H1 (cell line): ENCODE results near the gene ACAP1. TPM values are rescaled to one million over a fixed set of nuclear protein-coding genes. Genes with fewer than 3 reads are reported as not detected.

Experiments used
- CTCF ChIA-PET: fragments of 300-600 bp; sonication (Branson Sonifier 250); formaldehyde crosslinking; loops from one replicate; lab custom pipeline; 2021; ENCODE audit not compliant: partially characterized antibody; lab: Charles Lee
- POLR2A ChIA-PET: fragments of 300-600 bp; sonication (Branson Sonifier 250); formaldehyde crosslinking; loops from one replicate; lab custom pipeline; 2021; ENCODE audit warnings: inconsistent platforms; ENCODE audit not compliant: partially characterized antibody; lab: Charles Lee
- DNase-seq, 2 experiments: peaks; one replicate each; pipeline versions ENCODE4 v3.0.0 to v3.0.0-alpha.2; 2010 to 2022; ENCODE audit warnings: low spot score in 2 of 2, low read depth in 1 of 2, mixed read lengths in 1 of 2
- FAIRE-seq: peaks from 2 replicates; lab custom pipeline; 2011; peaks lifted over from hg19 to GRCh38; lab: Jason Lieb, UNC
- H2AFZ ChIP-seq: 2 replicates; pipeline ENCODE4 v1.8.1; 2012; ENCODE audit warnings: low read length, inconsistent platforms
- H2AK5ac ChIP-seq: 2 replicates; pipeline ENCODE4 v1.6.1; 2013; ENCODE audit warnings: low read depth, low read length
- H2BK120ac ChIP-seq: replicated peaks from 2 replicates; pipeline ENCODE3; 2013; ENCODE audit warnings: low read depth, low read length, inconsistent platforms
- H2BK12ac ChIP-seq: 2 replicates; pipeline ENCODE4 v1.6.1; 2013; ENCODE audit warnings: low read depth, low read length
- H2BK15ac ChIP-seq: 2 replicates; pipeline ENCODE4 v1.6.1; 2013; ENCODE audit warnings: low read length
- H2BK20ac ChIP-seq: 2 replicates; pipeline ENCODE4 v1.6.1; 2013; ENCODE audit warnings: low read length
- H2BK5ac ChIP-seq: 2 replicates; pipeline ENCODE4 v1.6.1; 2013; ENCODE audit warnings: low read depth, low read length
- H3K14ac ChIP-seq: 2 replicates; pipeline ENCODE4 v1.6.1; 2013; ENCODE audit warnings: inconsistent platforms; ENCODE audit not compliant: insufficient read length
- H3K18ac ChIP-seq: 2 replicates; pipeline ENCODE4 v1.6.1; 2013; ENCODE audit warnings: low read length; ENCODE audit errors: extremely low read depth
- H3K23ac ChIP-seq: 2 replicates; pipeline ENCODE4 v1.6.1; 2013; ENCODE audit warnings: inconsistent platforms; ENCODE audit not compliant: insufficient read length
- H3K23me2 ChIP-seq: 2 replicates; pipeline ENCODE4 v1.6.1; 2013; ENCODE audit warnings: low read depth, low read length
- H3K27ac ChIP-seq: 2 replicates; pipeline ENCODE4 v1.6.1; 2011; ENCODE audit warnings: low read depth, low read length, inconsistent platforms
- H3K27me3 ChIP-seq, 4 experiments: replicated peaks in 1 of 4; 1 replicate in 1 of 4; 2 replicates in 3 of 4; pipeline versions ENCODE4 v1.6.1 to v1.8.1; 2011 to 2013; ENCODE audit warnings: low read length in 3 of 4, mild to moderate bottlenecking in 3 of 4, inconsistent platforms in 2 of 4, mixed read lengths in 2 of 4, moderate library complexity in 1 of 4; ENCODE audit not compliant: control insufficient read depth in 3 of 4, insufficient read depth in 3 of 4; ENCODE audit errors: extremely low read depth in 1 of 4
- H3K36me3 ChIP-seq, 4 experiments: 2 replicates each; pipeline versions ENCODE4 v1.6.1 to v1.8.1; 2011 to 2013; ENCODE audit warnings: mild to moderate bottlenecking in 4 of 4, low read length in 3 of 4, moderate library complexity in 2 of 4, control low read depth in 1 of 4, inconsistent platforms in 1 of 4; ENCODE audit not compliant: insufficient read depth in 4 of 4, control insufficient read depth in 2 of 4
- H3K4ac ChIP-seq: replicated peaks from 2 replicates; pipeline ENCODE3; 2013; ENCODE audit warnings: low read length, low read depth, mixed read lengths, inconsistent platforms; ENCODE audit not compliant: insufficient read length
- H3K4me1 ChIP-seq, 4 experiments: replicated peaks in 1 of 4; 1 replicate in 1 of 4; 2 replicates in 3 of 4; pipeline versions ENCODE4 v1.6.1 to v1.8.1; 2011 to 2013; ENCODE audit warnings: low read length in 3 of 4, inconsistent platforms in 2 of 4, mixed read lengths in 1 of 4; ENCODE audit not compliant: insufficient read depth in 4 of 4, control insufficient read depth in 3 of 4
- H3K4me2 ChIP-seq, 2 experiments: 2 replicates each; pipeline versions ENCODE4 v1.6.1 to v1.8.1; 2011 to 2013; ENCODE audit warnings: low read depth in 2 of 2, low read length in 2 of 2, control low read depth in 1 of 2, inconsistent platforms in 1 of 2, mild to moderate bottlenecking in 1 of 2; ENCODE audit not compliant: insufficient read depth in 1 of 2
- H3K4me3 ChIP-seq, 4 experiments: fragments of 200-600, 300-600 bp in 1 of 4; sonication (generic), shearing (Covaris generic), sonication (Bioruptor Twin) in 1 of 4; 2 replicates each; pipeline versions ENCODE4 v1.5.1 to v1.8.1; 2011 to 2016; ENCODE audit warnings: low read length in 4 of 4, low read depth in 3 of 4, control low read depth in 2 of 4, inconsistent platforms in 2 of 4, mild to moderate bottlenecking in 2 of 4, mixed read lengths in 1 of 4, moderate library complexity in 1 of 4; ENCODE audit not compliant: insufficient read depth in 2 of 4; ENCODE audit errors: extremely low read depth in 1 of 4
- H3K56ac ChIP-seq: replicated peaks from 2 replicates; pipeline ENCODE3; 2013; ENCODE audit warnings: low read depth, mild to moderate bottlenecking, mixed read lengths, low read length, inconsistent platforms; ENCODE audit not compliant: insufficient read length
- H3K79me1 ChIP-seq: 2 replicates; pipeline ENCODE4 v1.6.1; 2013; ENCODE audit warnings: low read depth, low read length, control low read depth
- H3K79me2 ChIP-seq, 2 experiments: 2 replicates each; pipeline versions ENCODE4 v1.6.1 to v1.8.1; 2012 to 2013; ENCODE audit warnings: low read length in 2 of 2, mild to moderate bottlenecking in 2 of 2, inconsistent platforms in 1 of 2; ENCODE audit not compliant: insufficient read depth in 2 of 2, control insufficient read depth in 1 of 2
- H3K9ac ChIP-seq, 4 experiments: replicated peaks in 1 of 4; 1 replicate in 1 of 4; 2 replicates in 3 of 4; pipeline versions ENCODE4 v1.6.1 to v1.8.1; 2011 to 2013; ENCODE audit warnings: low read depth in 3 of 4, low read length in 3 of 4, control low read depth in 2 of 4, mild to moderate bottlenecking in 2 of 4, moderate library complexity in 2 of 4, inconsistent platforms in 1 of 4; ENCODE audit errors: extremely low read depth in 1 of 4
- H3K9me3 ChIP-seq, 2 experiments: 2 replicates each; pipeline versions ENCODE4 v1.6.1 to v1.8.1; 2012 to 2013; ENCODE audit warnings: mild to moderate bottlenecking in 2 of 2, moderate library complexity in 2 of 2, control low read depth in 1 of 2, inconsistent platforms in 1 of 2, low read depth in 1 of 2, low read length in 1 of 2, mixed read lengths in 1 of 2; ENCODE audit not compliant: insufficient read depth in 2 of 2
- H4K20me1 ChIP-seq, 2 experiments: replicated peaks in 1 of 2; 2 replicates each; pipeline versions ENCODE3 to v1.8.1; 2011 to 2013; ENCODE audit warnings: inconsistent platforms in 2 of 2, low read length in 2 of 2, mild to moderate bottlenecking in 1 of 2; ENCODE audit not compliant: insufficient read depth in 2 of 2, control insufficient read depth in 1 of 2
- H4K5ac ChIP-seq: 2 replicates; pipeline ENCODE4 v1.6.1; 2013; ENCODE audit warnings: low read length, low read depth, mixed read lengths, inconsistent platforms; ENCODE audit not compliant: insufficient read length
- H4K8ac ChIP-seq: 2 replicates; pipeline ENCODE4 v1.8.0; 2013; ENCODE audit warnings: mild to moderate bottlenecking, moderate library complexity, low read length, inconsistent platforms; ENCODE audit not compliant: insufficient read depth; ENCODE audit errors: extremely low read depth
- H4K91ac ChIP-seq: replicated peaks from 2 replicates; pipeline ENCODE3; 2013; ENCODE audit warnings: low read length, mixed read lengths, inconsistent platforms; ENCODE audit not compliant: insufficient read length
- GTF2F1 ChIP-seq: IDR thresholded peaks from 2 replicates; pipeline ENCODE4 v1.6.1; 2012; ENCODE audit warnings: low read depth, low read length, improper control_type of control experiment, borderline replicate concordance
- WGBS, 2 experiments: shearing (Covaris generic) in 1 of 2; methylation state at CpG; one replicate each; pipeline versions ENCODE4 v1.1.6 to v1.1.7; 2013 to 2015; ENCODE audit warnings: low lambda C conversion rate in 2 of 2, mixed read lengths in 2 of 2, inconsistent platforms in 1 of 2, low coverage in 1 of 2, missing lambda C conversion rate in 1 of 2; ENCODE audit not compliant: insufficient replicate concordance in 2 of 2, insufficient coverage in 1 of 2, insufficient read length in 1 of 2; ENCODE audit errors: extremely low coverage in 1 of 2, missing lambda C conversion rate in 1 of 2; 5-methylcytosine and 5-hydroxymethylcytosine counted together
- polyA plus RNA-seq, 7 experiments: library from polyadenylated mRNA; depleted of rRNA in 3 of 7; stranded (reverse) in 5 of 7; unstranded in 2 of 7; fragments of >200 nt in 5 of 7; fragments of 200-250 nt in 2 of 7; gene quantifications; 1 replicate in 5 of 7; 2 replicates in 1 of 7; 4 replicates in 1 of 7; pipeline versions ENCODE4 v1.2.1 to v1.2.3, GENCODE V29; 2011 to 2013; ENCODE audit warnings: missing spikeins in 2 of 7, mixed read lengths in 2 of 7
- total RNA-seq: library from RNA; stranded (reverse); fragmentation: NEBNext Ultra II Directional; extraction: Animal tissue kit (Norgen Biotek cat#: 25700); gene quantifications from 2 replicates; pipeline ENCODE4 v1.2.1, GENCODE V29; 2021

Gene ACAP1
- total and polyA plus RNA-seq, 2 of the 8 experiments (the other 6 are each of a cell fraction or from before 2014, with no cell fraction given) = 11.9 to 45.1 TPM

DNA sequence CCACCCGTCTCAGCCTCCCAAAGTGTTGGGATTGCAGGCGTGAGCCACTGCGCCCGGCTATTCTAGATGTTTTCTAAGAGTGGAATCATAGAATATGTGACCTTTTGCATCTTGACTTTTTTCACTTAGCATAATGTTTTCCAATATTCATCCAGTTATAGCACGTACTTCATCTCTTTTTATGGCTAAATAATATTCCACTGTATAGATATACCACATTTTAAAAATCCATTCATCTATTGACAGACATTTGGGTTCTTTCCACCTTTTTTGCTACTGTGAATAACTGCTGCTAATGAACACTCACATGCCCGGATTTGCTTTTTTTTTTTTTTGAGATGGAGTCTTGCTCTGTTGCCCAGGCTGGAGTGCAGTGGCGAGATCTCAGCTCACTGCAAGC, 32.1 kb upstream of the ACAP1 start:
- Histone ChIP-seq H3K23me2 (peaks cover 10% of the 10 kb centered on the region), H3K56ac (no peak overlapping the region), H2BK5ac (no peak overlapping the region), H3K27me3 (no peaks in the 10 kb centered on the region), H3K79me1 (no peaks in the 10 kb centered on the region; the same call in 1 of the 2 replicates), H4K5ac (no peak overlapping the region), H3K4me2 (no peak overlapping the region), H4K20me1 (peaks cover 2% of the 10 kb centered on the region in 2 experiments), H2AK5ac (no peak overlapping the region), H3K4me3 (no peak overlapping the region), H2BK12ac (no peak overlapping the region), H3K18ac (no peak overlapping the region), H2BK20ac (no peak overlapping the region), H4K8ac (no peak overlapping the region), H4K91ac (no peak overlapping the region), H3K79me2 (peaks cover 10 to 12% of the 10 kb centered on the region in 2 experiments), H2BK15ac (no peak overlapping the region), H2AFZ (no peak overlapping the region), H3K9ac (no peak overlapping the region), H3K9me3 (no peaks in the 10 kb centered on the region), H3K23ac (no peak overlapping the region), H3K27ac (no peak overlapping the region), H3K36me3 (peaks cover 0 to under 1% (median 0%) of the 10 kb centered on the region in 4 experiments; a peak in 1 of 8 replicates), H3K14ac (no peak overlapping the region), H3K4me1 (peaks cover 0 to 6% (median 2%) of the 10 kb centered on the region in 4 experiments; a peak in 5 of 7 replicates), H2BK120ac (no peak overlapping the region), H3K4ac (no peak overlapping the region)
- CTCF ChIA-PET = interaction anchor here (0.7 to 0.8 kb wide), 2 partner anchors 21 to 24 kb away, joined by 3 to 4 read pairs; no protein-coding TSS in a partner anchor
- TF ChIP-seq GTF2F1 = no peak
- DNase-seq (no peak), FAIRE-seq (no peak)
- WGBS, 2 experiments = 89% methylated on average over 7 of the region's 7 CpGs; no CpG with 5 or more reads in 1 of the 2 experiments
- POLR2A ChIA-PET = interaction anchor here (1.1 to 3.0 kb wide), 3 partner anchors 9 to 48 kb away, joined by 3 to 11 read pairs (median 3); no protein-coding TSS in a partner anchor
